ENCODE data around the gene ZSCAN22.
"Not testable (repeated sequence)": the region's sequence is repeated elsewhere in the genome, so short reads cannot be mapped to it uniquely, and the experiment has no call there.

GRCh38 chr19:58376724-58377123 is 49.9 kb downstream of the ZSCAN22 start:
- TF ChIP-seq CTCF, POLR2A (IDR thresholded peaks at IDR 0.05): not testable (repeated sequence)

Data from Peyer's patch (tissue), 4 donors.